Esophagus squamous epithelium (tissue), 4 donors: Measurements from ENCODE around the gene ZHX3.

Experiments
- CTCF ChIP-seq, 6 experiments: fragments of 450-650 bp in 4 of 6; fragments of 200-600 bp in 2 of 6; sonication (generic) in 2 of 6; IDR thresholded peaks; one replicate each; pipeline ENCODE4 v1.5.1; 2016 to 2019; ENCODE audit warnings: antibody characterized with exemption in 6 of 6, mild to moderate bottlenecking in 4 of 6, moderate library complexity in 4 of 6
- POLR2A ChIP-seq, 4 donors: fragments of 450-650 bp; IDR thresholded peaks; one replicate each; pipeline ENCODE4 v1.6.1; 2017; ENCODE audit warnings: antibody characterized with exemption in 4 of 4, mild to moderate bottlenecking in 4 of 4, moderate library complexity in 3 of 4

DNA sequence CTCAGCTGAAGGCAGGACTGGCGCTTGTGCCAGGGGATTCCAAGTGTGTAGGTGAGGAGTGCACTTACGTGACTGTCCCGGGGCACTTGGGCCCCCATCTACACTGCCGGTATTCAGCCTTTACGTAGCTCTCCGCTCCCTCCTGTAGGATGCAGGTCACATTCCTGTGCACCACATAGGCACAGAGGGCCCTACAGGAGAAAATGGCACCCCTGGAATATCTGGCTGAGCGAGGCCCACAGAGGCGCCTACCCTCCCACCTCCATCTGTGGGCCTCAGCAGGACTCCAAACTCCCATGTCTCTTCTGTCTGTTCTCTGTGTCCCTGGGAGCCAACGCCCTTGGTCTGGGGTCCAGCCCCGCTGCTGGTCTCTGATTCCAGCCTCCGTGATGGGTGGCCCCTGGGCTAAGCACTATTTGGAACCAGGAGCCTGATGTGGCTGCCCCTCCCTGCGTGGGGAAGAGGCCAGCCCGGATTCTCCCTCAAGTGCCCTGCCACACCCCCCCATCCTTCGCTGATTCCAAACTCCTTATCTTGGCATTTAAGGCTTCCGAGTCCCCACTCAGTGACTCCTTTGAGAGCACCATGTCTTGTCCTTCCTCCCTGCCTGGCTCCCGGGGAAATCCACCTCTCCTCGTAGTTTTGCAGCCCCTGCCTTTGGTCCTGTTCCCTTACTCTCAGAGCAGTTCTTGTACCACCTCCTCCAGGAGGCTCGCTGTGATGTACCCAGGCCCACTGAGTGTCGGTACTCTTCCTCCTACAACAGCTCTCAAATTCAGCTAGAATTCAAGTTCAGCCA, 47.6 kb upstream of the ZHX3 start:
- TF ChIP-seq CTCF (IDR thresholded peaks at IDR 0.05) = no peak
- TF ChIP-seq POLR2A (IDR thresholded peaks at IDR 0.05) = no peak
